Measurements from ENCODE around the gene PCYT2.

The PCYT2 gene

DNA sequence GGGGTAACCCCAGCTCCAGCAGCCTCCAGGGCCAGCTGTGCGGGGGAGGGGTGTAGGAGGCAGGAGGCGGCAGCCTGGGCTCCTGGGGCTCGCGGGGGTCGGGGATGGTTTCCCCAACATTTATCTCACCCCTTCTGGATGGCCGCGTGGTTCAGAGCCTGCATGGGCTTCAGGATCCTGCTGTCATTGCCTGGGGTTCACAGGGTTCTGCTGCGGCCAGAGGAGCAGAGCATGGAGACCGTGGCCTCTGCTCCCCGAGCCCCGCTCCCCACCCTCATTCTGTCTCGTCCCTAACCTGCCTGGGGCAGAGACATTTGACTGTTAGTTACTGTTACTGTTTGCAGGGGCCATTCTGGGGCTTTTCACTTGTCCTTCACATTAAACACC lies 31.0 kb upstream of the PCYT2 start:
- DNase-seq (ENCODE audit: low read depth) = no peak

- DNase-seq (ENCODE audit: low read depth) = no peak
Measured at GRCh38 chr17:81941484-81942166, 30.4 kb upstream of the PCYT2 start.

DNA sequence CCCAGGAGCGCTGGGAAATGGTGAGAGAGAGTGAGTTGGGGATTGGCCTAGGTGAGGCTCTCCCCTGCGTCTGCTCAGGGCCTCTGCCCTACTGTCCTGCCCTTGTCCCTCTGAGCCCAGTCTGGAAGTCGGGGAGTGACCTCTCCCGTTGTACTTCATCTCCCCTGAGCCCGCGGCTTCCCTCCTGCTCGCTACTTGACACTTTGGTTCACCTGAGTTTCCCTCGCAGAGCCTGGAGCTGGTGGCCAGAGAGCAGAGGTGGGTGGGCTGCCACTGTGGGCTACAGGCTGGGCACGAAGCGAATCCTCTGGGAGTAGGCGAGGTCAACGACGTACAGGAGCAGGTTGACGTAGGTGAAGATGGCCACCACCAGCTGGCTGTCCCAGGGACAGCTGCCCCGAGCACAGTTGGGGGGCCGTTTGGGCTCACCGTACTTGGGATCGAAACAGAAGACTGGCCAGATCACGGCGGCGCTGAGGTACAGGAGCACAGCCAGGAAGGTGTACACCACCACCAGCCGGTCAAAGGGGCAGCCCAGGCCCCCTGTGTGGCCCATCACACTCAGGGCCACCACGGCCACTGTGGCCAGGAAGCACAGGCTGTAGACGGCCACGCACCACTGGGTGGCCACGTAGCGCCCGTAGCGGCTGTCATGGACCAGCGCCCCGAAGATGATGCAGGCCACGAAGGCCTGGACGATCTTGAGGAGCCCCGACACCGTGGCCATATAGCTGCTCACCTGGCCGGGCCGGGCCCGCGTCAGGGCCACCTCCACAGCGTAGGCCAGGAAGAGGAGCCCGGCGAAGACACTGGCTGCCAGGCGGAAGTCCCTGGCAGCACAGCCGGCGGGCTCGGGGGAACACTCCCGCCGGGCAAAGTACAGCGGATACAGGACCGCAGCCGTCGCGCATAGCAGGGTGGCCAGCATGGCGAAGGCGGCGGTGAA lies 29.6 kb upstream of the PCYT2 start:
- DNase-seq (ENCODE audit: low read depth) = no peak

DNA sequence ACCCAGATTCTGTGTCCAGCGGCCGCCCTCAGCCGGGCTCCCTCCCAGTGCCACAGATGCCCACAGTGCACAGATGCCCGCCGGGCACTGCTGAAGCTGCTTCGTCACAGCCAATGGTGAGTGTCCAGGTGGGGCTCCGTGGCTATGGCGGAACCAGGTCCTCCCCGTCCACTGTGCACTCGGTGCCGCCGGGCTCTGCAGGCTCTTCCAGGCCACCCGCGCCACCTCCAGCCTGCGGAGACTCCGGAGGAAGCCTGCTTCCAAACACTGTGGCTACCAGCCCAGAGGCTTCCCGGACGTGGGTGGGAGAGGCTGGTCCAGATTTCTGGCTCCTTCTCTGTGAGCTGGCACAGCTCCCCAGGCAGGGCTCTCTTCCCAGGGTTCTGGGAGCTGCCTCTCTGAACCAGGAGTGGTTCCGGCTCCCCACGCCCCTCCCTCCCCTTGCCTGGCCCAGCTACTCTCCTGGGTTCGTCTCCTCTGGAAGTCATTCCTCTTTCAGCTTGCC lies 28.7 kb upstream of the PCYT2 start:
- DNase-seq (ENCODE audit: low read depth) = no peak

DNA sequence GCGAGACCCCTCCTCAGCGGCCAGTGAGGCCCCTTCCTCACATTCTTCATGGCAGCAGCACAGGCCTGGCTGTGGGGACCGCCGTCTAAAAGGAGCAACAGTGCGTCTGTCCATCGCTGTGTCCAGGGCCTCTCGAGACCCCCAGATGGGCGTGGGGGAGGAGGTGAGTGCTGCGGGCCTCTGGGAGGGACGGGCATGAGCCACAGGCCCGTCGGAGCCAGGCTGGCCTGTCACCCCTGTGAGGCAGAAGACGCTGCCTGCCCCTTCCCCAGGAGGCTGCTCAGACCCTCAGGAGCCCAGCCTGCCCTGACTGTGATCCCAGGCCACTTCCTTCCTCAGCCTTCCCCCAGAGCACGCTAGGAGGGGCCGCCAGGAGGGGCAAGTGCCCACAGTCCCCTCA lies 28.0 kb upstream of the PCYT2 start:
- DNase-seq (ENCODE audit: low read depth) = no peak

DNA sequence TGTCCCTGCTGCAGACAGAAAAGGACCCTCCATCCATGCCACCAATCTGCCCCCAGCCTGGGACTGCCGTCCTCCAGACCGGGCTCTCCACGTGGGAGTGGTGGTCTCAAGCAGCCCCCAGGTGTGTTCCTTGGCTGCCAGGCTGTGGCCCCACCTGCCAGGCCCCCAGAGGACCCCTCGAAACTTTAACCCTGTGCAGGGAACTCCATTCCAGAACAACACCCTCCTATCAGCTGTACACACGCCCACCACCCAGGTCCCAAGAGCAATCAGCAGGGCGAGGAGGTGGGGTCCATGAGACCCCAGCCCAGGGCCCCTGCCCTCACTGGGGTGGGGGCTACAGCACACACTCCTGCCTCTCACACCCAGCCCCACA lies 24.5 kb upstream of the PCYT2 start:
- no peak for DNase-seq (ENCODE audit: low read depth)

DNA sequence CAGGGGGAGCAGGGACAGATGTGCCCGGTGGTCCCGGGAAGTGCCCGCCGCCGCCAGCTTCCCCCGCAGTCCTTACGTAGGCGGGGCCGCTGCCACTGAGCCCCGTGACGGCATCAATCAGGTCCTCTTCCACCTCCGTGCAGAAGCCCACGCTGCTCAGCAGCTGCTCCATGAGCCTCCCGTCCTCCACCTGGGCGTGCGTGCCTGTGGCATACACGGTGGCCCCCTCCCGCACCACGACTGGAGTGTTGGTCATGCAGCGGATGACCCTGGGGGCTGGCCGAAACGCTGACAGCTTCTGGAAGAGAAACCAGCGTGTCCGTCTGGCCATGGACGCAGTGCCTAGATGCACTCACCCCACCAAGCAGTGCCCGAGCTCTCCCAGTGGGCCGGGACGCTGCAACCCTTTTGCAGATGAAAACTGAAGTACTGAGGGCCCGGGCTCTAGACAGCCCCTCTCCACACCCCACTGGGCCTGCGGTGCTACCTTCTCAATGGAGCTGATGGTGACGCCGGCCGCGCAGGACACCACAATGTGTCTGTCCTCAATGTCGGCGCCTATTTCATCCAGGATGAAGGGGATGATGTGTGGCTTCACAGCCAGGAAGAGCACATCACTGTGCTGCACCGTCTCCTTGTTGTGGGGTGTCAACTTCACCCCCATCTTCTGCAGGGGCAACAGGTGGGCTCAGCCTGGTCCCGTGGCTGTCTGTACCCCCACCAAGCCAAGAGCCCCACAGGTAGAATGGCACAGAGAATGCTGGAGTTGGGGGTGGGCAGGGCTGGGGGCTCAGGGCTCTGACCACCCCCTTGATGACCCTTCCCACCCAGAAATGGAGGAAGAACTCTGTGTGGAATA lies 23.9 kb upstream of the PCYT2 start:
- DNase-seq (ENCODE audit: low read depth) = no peak

GRCh38 chr17:81934098-81934757 lies 23.0 kb upstream of the PCYT2 start:
- no peak for DNase-seq (ENCODE audit: low read depth)

DNA sequence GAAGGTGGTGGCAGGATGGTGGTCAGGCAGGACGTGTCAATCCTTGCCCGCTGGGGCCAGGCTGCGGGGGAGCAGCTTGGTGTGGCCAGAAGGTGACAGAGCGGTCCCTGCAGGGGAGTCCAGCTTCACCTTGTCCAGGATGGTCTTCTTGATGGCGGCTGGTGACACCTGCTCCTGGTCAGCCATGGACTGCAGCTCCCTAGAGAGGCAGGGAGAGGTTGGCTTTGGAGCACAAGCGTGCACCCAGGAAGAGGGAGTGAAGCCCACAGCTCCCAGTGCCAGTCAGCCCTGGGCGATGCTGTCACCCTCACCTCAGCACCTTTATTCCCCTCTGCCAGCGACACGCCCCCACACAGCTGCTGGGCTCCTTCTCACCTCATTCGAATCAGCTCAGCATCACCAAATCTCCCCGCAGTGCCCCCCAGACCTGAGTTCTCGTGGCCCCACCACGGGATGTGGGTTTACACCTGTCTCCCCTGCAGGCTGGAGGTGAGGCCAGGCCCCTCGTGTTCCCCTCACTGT lies 22.0 kb upstream of the PCYT2 start:
- DNase-seq (ENCODE audit: low read depth) = no peak

GRCh38 chr17:81932333-81932983 lies 21.3 kb upstream of the PCYT2 start:
- DNase-seq (ENCODE audit: low read depth) = no peak

DNA sequence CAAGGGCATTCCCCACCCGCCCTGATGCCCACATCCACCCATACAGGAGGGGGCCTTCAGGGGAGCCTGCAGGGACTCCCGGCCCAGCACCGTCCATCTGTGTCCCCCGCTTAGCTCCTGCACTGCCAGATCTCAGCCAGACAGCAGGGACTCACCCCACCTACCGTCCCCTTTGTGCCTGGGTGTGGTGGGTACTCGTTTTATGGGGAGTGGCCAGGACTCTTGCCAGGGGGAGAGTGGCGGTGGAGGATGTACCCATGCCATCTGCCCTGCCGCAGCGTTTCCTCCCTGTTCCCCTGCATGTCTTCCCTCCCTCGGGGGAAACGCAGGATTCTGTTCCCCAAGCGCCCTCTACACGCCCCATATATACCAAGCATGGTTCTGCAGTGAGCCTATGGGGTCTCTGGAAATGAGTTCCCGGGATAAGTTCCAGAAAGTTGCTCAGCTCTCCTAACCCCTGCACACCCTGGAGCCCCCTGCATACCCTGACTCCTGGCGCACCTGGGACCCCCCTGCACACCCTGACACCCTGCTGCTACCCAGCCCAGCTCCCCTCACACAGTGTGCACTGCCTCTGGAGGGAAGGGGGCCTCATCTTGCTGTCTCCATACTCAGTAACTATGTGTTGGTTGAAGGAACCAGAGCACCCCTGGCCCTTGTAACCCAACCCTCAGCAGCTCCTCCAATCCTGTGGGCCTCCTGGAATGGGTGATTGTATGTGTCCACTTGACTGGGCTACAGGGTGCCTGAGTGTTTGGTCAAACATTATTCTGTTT lies 20.5 kb upstream of the PCYT2 start:
- DNase-seq (ENCODE audit: low read depth) = no peak

- no peak for DNase-seq (ENCODE audit: low read depth)
Measured at GRCh38 chr17:81931189-81931556, 20.0 kb upstream of the PCYT2 start.

DNA sequence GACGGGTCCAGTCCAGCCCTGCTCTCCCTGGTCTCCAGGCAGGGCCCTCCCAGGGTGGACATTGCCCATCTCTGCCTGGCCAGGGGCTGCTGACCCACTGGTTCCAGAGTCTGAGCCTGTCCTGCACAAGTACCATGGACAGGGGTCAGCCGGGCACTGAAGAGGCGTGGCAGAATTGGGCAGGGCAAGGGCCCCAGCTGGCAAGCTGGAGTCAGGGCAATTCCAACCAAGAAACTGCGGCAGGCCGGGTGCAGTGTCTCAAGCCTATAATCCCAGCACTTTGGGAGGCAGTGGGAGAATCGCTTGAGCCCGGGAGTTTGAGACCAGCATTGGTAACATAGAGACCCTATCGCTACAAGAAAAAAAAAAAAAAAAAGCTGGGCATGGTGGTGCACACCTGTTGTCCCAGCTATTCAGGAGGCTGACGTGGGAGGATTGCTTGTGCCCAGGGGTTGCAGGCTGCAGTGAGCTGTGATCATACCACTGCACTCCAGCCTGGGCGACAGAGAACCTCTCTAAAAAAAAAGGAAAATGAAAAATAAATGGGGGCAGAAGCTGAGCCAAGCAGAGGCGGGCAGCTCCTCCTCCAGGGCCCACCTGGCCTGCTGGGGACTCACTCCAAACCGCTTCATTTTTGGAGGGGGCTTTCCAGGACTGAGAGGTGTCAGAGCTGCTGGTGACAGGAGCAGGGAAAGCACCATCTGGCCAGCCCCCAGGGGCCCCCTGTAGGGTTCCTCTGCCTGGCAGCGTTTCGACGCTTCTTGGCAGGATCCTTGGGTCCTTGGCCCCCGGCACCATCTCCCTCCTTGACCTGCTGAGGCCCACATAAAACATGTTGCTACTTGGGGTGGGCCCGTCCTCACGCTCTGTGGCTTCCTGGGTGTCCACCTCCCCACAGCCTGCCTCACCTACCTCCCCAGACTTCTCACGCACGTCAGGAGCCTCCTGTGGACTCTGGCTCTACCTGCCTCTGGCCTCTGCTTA lies 19.2 kb upstream of the PCYT2 start:
- no peak for DNase-seq (ENCODE audit: low read depth)

GRCh38 chr17:81929253-81930141 lies 18.3 kb upstream of the PCYT2 start:
- DNase-seq (ENCODE audit: low read depth) = no peak

DNA sequence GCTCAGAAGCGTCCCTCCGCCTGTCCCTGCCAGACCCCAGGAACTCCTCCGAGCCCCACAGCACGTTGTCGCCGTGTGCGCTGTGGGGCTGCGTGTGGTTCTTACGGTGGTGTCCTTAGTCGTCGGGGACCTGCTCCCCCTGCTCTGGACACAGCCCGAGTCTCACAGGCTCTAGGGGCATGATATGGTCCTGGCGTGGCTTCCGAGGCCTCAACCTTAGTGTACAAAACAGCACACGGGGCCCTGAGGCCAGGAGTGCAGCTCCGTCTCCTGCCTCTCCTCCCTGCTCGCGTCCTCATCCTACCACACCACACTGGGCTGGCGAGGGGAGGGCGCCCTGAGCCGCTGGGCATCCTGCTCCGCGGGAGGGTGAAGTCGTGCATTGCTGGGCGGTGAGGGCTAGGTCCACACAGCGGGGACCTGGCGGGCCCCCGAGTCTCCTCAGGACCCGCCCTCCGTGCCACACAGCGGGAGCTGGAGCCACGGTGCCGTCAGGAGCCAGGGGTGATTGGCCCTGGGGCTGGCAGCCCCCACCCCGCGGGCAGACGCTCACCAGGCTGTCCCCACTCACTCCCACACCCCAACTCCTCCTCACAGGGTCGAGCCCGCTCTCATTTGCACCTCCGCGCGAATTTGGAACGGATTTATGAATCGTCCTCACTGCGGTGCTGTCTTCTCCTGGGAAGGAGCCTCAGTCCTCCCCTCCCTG lies 17.5 kb upstream of the PCYT2 start:
- DNase-seq (ENCODE audit: low read depth) = no peak

DNA sequence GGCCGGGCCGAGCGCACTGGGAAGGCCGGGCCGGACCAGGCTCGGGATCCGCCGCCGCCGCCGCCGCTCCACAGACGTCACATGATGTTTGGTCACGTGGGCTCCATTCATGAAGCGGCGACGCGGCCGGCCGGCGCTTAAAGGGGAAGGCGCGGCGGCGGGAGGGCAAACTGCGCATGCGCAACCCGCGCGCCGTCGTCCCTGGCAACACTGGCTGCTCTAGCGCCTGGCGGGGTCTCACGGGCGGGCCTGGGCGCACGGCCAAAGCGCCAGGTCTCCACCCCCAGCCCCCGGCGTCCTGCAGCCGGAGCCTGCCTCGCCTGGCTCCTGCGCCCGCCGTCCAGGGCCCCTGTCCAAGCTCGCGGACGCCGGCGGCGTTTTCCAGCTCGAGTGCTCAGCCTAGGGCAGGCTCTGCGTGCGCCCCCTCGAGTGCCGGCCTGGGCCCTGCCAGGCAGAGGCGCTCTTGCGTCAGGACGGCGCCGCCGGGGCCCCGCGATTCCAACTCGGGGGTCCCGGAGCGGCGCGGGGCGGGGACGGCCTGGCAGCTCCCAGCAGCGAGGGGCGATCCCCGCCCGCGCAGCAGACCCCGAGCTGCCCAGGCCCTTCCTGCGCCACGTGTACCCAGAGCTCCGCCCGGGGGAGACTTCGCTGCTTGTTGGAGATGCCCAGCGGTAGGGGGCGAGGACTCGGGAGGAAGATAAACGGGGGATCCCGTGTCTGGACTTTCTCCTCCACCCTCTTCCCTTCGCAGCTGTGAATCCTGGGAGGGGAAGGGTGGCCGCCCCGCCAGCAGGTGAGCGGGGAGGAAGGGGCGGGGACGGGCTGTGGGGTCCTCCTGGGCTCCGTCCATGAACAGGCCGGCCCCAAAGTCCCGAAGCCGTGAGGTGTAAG lies 16.7 kb upstream of the PCYT2 start, which contains the start of gene MAFG:
Gene MAFG (minus strand): TSS at position 83 of the 891 bp plus-strand sequence. CDS start 4,550 bp downstream, outside the sequence.
- DNase-seq (ENCODE audit: low read depth) = no peak
